ENCODE measurements around the gene SRSF3. TPM values are rescaled to one million over a fixed set of nuclear protein-coding genes. Genes with fewer than 3 reads are reported as not detected.
"Not testable (repeated sequence)": the region's sequence is repeated elsewhere in the genome, so short reads cannot be mapped to it uniquely, and the experiment has no call there.

SRSF3 gene
- total RNA-seq, 1 donor from 2014 or later: 94.7 TPM

DNA sequence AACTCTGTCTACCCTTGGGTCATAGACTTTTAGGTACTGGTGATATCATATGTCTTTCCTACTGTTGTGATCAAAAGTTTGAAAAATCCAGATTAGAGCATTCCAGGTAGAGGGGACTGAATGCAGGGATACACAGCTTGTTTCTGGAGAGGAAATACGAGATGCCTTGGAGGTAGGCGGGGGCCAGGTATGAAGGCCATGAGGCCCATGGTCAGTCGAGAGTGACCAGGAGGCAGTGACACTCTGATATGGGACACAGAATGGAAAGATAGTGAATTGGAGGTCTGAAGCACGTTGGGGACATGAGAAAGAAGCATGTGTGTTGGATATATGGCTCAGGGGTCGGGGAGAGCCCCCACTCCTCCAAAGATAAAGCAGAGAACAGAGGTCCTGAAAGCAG is 16.1 kb upstream of the SRSF3 start:
- H3K36me3 ChIP-seq: no peaks in the 10 kb centered on the region
- no peaks in the 10 kb centered on the region for H3K27me3 ChIP-seq
- H3K4me1 ChIP-seq: peaks cover 0 to 6% of the 10 kb centered on the region in 2 donors
- no peaks in the 10 kb centered on the region for H3K9me3 ChIP-seq
- no peak overlapping the region for H3K27ac ChIP-seq
- H3K4me3 ChIP-seq: no peak overlapping the region
- DNase-seq (ENCODE audit: low spot score in 2 of 2): no peak
- TF ChIP-seq, protein P1, sequence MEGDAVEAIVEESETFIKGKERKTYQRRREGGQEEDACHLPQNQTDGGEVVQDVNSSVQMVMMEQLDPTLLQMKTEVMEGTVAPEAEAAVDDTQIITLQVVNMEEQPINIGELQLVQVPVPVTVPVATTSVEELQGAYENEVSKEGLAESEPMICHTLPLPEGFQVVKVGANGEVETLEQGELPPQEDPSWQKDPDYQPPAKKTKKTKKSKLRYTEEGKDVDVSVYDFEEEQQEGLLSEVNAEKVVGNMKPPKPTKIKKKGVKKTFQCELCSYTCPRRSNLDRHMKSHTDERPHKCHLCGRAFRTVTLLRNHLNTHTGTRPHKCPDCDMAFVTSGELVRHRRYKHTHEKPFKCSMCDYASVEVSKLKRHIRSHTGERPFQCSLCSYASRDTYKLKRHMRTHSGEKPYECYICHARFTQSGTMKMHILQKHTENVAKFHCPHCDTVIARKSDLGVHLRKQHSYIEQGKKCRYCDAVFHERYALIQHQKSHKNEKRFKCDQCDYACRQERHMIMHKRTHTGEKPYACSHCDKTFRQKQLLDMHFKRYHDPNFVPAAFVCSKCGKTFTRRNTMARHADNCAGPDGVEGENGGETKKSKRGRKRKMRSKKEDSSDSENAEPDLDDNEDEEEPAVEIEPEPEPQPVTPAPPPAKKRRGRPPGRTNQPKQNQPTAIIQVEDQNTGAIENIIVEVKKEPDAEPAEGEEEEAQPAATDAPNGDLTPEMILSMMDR (IDR thresholded peaks at IDR 0.05): no peak
- intact Hi-C loops (cut with DNase I): no loop called here

DNA sequence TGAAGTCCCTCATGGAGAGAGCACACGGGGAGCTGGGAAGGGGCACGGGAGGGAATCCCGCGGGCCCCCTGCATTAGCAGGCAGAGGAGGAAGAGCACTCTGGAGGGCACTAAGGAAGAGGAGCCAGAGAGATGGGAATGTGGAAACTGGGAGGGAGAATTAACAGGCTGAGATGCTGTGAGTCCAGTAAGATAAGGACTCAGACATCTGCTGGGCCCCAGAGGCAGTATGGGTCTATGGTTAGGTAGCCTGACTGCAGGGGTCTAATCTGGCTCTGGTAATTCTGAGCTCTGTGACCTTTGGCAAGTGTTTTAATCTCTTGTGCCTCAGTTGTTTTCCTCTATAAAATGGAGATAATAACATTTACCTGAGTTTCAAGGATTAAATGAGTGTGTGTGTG is 15.7 kb upstream of the SRSF3 start:
- H3K36me3 ChIP-seq: no peaks in the 10 kb centered on the region
- no peaks in the 10 kb centered on the region for H3K9me3 ChIP-seq
- peaks cover 0 to 6% of the 10 kb centered on the region in 2 donors for H3K4me1 ChIP-seq
- H3K27ac ChIP-seq: no peak overlapping the region
- H3K27me3 ChIP-seq: no peaks in the 10 kb centered on the region
- intact Hi-C loops (cut with DNase I): no loop called here
- H3K4me3 ChIP-seq: no peak overlapping the region
- TF ChIP-seq, protein P1 (IDR thresholded peaks at IDR 0.05): no peak
- no peak for DNase-seq (ENCODE audit: low spot score in 2 of 2)

DNA sequence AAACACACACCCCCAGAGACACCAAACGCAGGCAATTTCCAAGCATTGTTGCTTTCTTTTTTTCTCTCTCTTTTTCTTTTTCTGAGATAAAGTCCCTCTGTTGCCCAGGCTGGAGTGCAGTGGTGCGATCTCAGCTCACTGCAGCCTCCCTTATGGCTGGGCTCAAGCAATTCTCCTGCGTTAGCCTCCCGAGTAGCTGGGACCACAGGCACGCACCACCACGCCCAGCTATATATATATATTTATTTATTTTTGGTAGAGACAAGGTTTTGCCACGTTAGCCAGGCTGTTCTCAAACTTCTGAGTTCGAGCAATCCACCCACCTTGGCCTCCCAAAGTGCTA is 14.0 kb upstream of the SRSF3 start:
- intact Hi-C loops (cut with DNase I): no loop called here
- Histone ChIP-seq H3K27ac (peak overlapping the region in 1 of 2 donors; percentile 53), H3K4me1 (peaks cover 0 to 6% of the 10 kb centered on the region in 2 donors), H3K27me3 (no peaks in the 10 kb centered on the region), H3K9me3 (no peaks in the 10 kb centered on the region), H3K36me3 (no peaks in the 10 kb centered on the region), H3K4me3 (peak overlapping the region in 1 of 2 donors; percentile 30)
- TF ChIP-seq, protein P1 (IDR thresholded peaks at IDR 0.05): no peak
- no peak for DNase-seq (ENCODE audit: low spot score in 2 of 2)

DNA sequence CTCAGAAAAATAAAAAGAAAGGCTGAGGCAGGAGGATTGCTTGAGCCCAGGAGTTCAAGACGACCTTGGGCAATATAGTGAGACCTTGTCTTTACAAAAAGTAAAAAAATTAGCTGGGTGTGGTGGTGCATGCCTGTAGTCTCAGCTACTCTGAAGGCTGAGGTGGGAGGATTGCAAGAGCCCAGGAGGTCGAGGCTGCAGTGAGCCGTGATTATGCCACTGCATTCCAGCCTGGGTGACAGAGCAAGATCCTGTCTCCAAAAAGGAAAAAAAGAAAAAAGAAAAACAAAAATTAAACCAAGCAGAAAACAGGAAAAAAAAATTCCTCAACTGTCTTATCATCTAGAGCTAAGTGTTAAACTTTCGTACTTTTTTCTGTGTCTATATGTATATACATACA is 12.4 kb upstream of the SRSF3 start:
- H3K4me1 ChIP-seq: peaks cover 0 to 6% of the 10 kb centered on the region in 2 donors
- no peaks in the 10 kb centered on the region for H3K36me3 ChIP-seq
- no peak for DNase-seq (ENCODE audit: low spot score in 2 of 2)
- no peaks in the 10 kb centered on the region for H3K9me3 ChIP-seq
- no peak overlapping the region for H3K4me3 ChIP-seq
- TF ChIP-seq, protein P1 (IDR thresholded peaks at IDR 0.05): no peak
- H3K27me3 ChIP-seq: no peaks in the 10 kb centered on the region
- H3K27ac ChIP-seq: no peak overlapping the region
- intact Hi-C loops (cut with DNase I): no loop called here

DNA sequence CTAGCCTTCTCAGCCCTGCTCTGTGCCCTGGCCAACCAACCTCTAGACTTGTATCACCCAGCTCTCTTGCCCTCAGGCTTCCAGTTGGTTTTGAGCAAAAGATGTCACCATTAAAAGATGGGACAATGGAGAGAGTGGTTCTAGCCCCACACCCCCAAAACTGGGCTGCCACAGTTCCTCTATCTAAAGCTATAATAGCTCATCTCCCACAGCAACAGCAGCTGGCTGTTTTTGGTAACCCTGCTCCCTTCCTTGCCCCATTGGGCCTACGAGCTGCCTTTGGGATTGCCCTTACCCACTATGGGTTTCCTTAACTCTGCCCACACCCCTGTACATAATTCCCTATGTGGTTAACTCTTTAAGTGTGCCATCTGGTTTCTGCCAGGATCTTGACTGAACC is 7.6 kb upstream of the SRSF3 start:
- intact Hi-C loops (cut with DNase I): no loop called here
- Histone ChIP-seq H3K9me3 (no peaks in the 10 kb centered on the region), H3K4me1 (no peaks in the 10 kb centered on the region), H3K4me3 (no peak overlapping the region), H3K27me3 (no peaks in the 10 kb centered on the region), H3K27ac (no peak overlapping the region), H3K36me3 (no peaks in the 10 kb centered on the region)
- TF ChIP-seq, protein P1 (IDR thresholded peaks at IDR 0.05): no peak
- no peak for DNase-seq (ENCODE audit: low spot score in 2 of 2)

DNA sequence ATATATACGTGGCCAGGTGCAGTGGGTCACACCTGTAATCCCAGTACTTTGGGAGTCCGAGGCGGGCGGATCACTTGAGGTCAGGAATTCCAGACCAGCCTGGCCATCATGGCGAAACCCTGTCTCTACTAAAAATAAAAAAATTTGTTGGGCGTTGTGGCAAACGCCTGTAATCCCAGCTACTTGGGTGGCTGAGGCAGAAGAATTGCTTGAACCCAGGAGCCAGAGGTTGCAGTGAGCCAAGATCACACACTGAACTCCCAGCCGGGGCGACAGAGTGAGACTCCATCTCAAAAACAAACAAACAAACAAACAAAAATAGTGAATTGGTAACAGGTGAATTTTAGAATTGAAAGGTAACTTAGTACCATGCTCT is 5.1 kb upstream of the SRSF3 start:
- H3K36me3 ChIP-seq; H3K4me3 ChIP-seq; H3K4me1 ChIP-seq; H3K9me3 ChIP-seq; H3K27me3 ChIP-seq; intact Hi-C loops (cut with DNase I); H3K27ac ChIP-seq; DNase-seq (ENCODE audit: low spot score in 2 of 2): not testable (repeated sequence)

Measured in ascending aorta (tissue), 2 donors.